H9 (cell line): ENCODE data around the gene HDLBP. TPM values are rescaled to one million over a fixed set of nuclear protein-coding genes. Genes with fewer than 3 reads are reported as not detected.

ENCODE experiments used
- DNase-seq: peaks from one replicate; pipeline ENCODE4 v3.0.0-alpha.2; 2017
- H2AFZ ChIP-seq: one replicate; pipeline ENCODE4 v1.6.1; 2013; ENCODE audit warnings: mild to moderate bottlenecking, low read length, control low read depth, moderate library complexity
- H2AK5ac ChIP-seq: 2 replicates; pipeline ENCODE4 v1.6.1; 2013; ENCODE audit warnings: low read length, control low read depth, mixed read lengths; ENCODE audit not compliant: insufficient read length
- H2BK120ac ChIP-seq: one replicate; pipeline ENCODE4 v1.6.1; 2013; ENCODE audit warnings: low read depth, mild to moderate bottlenecking, low read length, control low read depth, inconsistent platforms; ENCODE audit not compliant: poor library complexity, severe bottlenecking
- H2BK12ac ChIP-seq: 2 replicates; pipeline ENCODE4 v1.6.1; 2013; ENCODE audit warnings: low read length, control low read depth, mixed read lengths, low read depth; ENCODE audit not compliant: insufficient read length
- H2BK15ac ChIP-seq: 2 replicates; pipeline ENCODE4 v1.6.1; 2013; ENCODE audit warnings: low read depth, low read length, control low read depth
- H2BK20ac ChIP-seq: one replicate; pipeline ENCODE4 v1.6.1; 2013; ENCODE audit warnings: low read depth, mild to moderate bottlenecking, low read length, control low read depth, inconsistent platforms; ENCODE audit not compliant: poor library complexity, severe bottlenecking
- H2BK5ac ChIP-seq: 2 replicates; pipeline ENCODE4 v1.6.1; 2013; ENCODE audit warnings: low read length, control low read depth, mixed read lengths; ENCODE audit not compliant: insufficient read length
- H3K14ac ChIP-seq: 2 replicates; pipeline ENCODE4 v1.6.1; 2013; ENCODE audit warnings: low read length, control low read depth; ENCODE audit not compliant: insufficient read depth
- H3K18ac ChIP-seq: 2 replicates; pipeline ENCODE4 v1.6.1; 2013; ENCODE audit warnings: low read depth, mild to moderate bottlenecking, mixed read lengths, low read length, control low read depth; ENCODE audit not compliant: insufficient read length
- H3K23ac ChIP-seq: 2 replicates; pipeline ENCODE4 v1.6.1; 2013; ENCODE audit warnings: low read length, control low read depth, mixed read lengths, low read depth; ENCODE audit not compliant: insufficient read length
- H3K23me2 ChIP-seq: 2 replicates; pipeline ENCODE4 v1.6.1; 2013; ENCODE audit warnings: low read depth, mild to moderate bottlenecking, mixed read lengths, low read length, control low read depth; ENCODE audit not compliant: insufficient read length, poor library complexity, severe bottlenecking
- H3K27ac ChIP-seq: 2 replicates; pipeline ENCODE4 v1.5.1; 2013; ENCODE audit warnings: low read length, control low read depth, mixed read lengths, low read depth; ENCODE audit not compliant: insufficient read length
- H3K27me3 ChIP-seq: 2 replicates; pipeline ENCODE4 v1.6.1; 2013; ENCODE audit warnings: low read length, control low read depth, inconsistent platforms; ENCODE audit not compliant: insufficient read depth
- H3K4ac ChIP-seq: 2 replicates; pipeline ENCODE4 v1.6.1; 2013; ENCODE audit warnings: low read depth, mild to moderate bottlenecking, control low read depth, inconsistent platforms, low read length, moderate library complexity
- H3K4me1 ChIP-seq: 2 replicates; pipeline ENCODE4 v1.6.1; 2013; ENCODE audit warnings: low read length, control low read depth, inconsistent platforms; ENCODE audit not compliant: insufficient read depth
- H3K4me2 ChIP-seq: 2 replicates; pipeline ENCODE4 v1.6.1; 2013; ENCODE audit warnings: low read length, control low read depth, mixed read lengths; ENCODE audit not compliant: insufficient read length, insufficient read depth
- H3K56ac ChIP-seq: 2 replicates; pipeline ENCODE4 v1.6.1; 2013; ENCODE audit warnings: low read depth, mild to moderate bottlenecking, mixed read lengths, low read length, control low read depth; ENCODE audit not compliant: insufficient read length
- H3K79me1 ChIP-seq: 2 replicates; pipeline ENCODE4 v1.6.1; 2013; ENCODE audit warnings: low read depth, mild to moderate bottlenecking, moderate library complexity, low read length, control low read depth, inconsistent platforms; ENCODE audit not compliant: insufficient read depth, poor library complexity, severe bottlenecking
- H3K79me2 ChIP-seq: 2 replicates; pipeline ENCODE4 v1.6.1; 2013; ENCODE audit warnings: low read length, control low read depth, inconsistent platforms; ENCODE audit not compliant: insufficient read depth
- H3K9ac ChIP-seq: 2 replicates; pipeline ENCODE4 v1.6.1; 2013; ENCODE audit warnings: low read length, control low read depth, mixed read lengths; ENCODE audit not compliant: insufficient read length; ENCODE audit errors: extremely low read depth
- H3K9me3 ChIP-seq: one replicate; pipeline ENCODE4 v1.6.1; 2013; ENCODE audit warnings: low read depth, low read length, inconsistent platforms; ENCODE audit not compliant: control insufficient read depth
- H3T11ph ChIP-seq: one replicate; pipeline ENCODE4 v1.6.1; 2013; ENCODE audit warnings: mild to moderate bottlenecking, low read length, control low read depth, inconsistent platforms
- H4K20me1 ChIP-seq: one replicate; pipeline ENCODE4 v1.6.1; 2013; ENCODE audit not compliant: control insufficient read depth, insufficient read length, insufficient read depth
- H4K5ac ChIP-seq: 2 replicates; pipeline ENCODE4 v1.6.1; 2013; ENCODE audit warnings: low read depth, mild to moderate bottlenecking, mixed read lengths, low read length, control low read depth; ENCODE audit not compliant: insufficient read length
- H4K8ac ChIP-seq: replicated peaks from 2 replicates; pipeline ENCODE4 v1.6.1; 2013; ENCODE audit warnings: low read length, control low read depth, mixed read lengths, low read depth; ENCODE audit not compliant: insufficient read length
- H4K91ac ChIP-seq: 2 replicates; pipeline ENCODE4 v1.6.1; 2013; ENCODE audit warnings: low read depth, mild to moderate bottlenecking, moderate library complexity, mixed read lengths, low read length, control low read depth; ENCODE audit not compliant: insufficient read length
- H3K27ac Mint-ChIP-seq, 3 experiments: 2 replicates in 2 of 3; 3 replicates in 1 of 3; pipeline ENCODE4 v1.8.0; 2020 to 2021; ENCODE audit warnings: mixed read lengths in 3 of 3, mild to moderate bottlenecking in 1 of 3, moderate library complexity in 1 of 3
- H3K27me3 Mint-ChIP-seq: 2 replicates; pipeline ENCODE4 v1.8.0; 2021; ENCODE audit warnings: low read depth, mild to moderate bottlenecking, moderate library complexity, mixed read lengths
- H3K36me3 Mint-ChIP-seq, 3 experiments: 2 replicates in 2 of 3; 3 replicates in 1 of 3; pipeline ENCODE4 v1.8.0; 2020 to 2021; ENCODE audit warnings: low read depth in 3 of 3, mixed read lengths in 3 of 3; ENCODE audit not compliant: insufficient read depth in 1 of 3
- H3K4me1 Mint-ChIP-seq, 2 experiments: 2 replicates each; pipeline ENCODE4 v1.8.0; 2020; ENCODE audit warnings: mixed read lengths in 2 of 2
- H3K4me3 Mint-ChIP-seq, 2 experiments: 2 replicates in 1 of 2; 3 replicates in 1 of 2; pipeline ENCODE4 v1.8.0; 2020 to 2021; ENCODE audit warnings: mild to moderate bottlenecking in 2 of 2, mixed read lengths in 2 of 2, moderate library complexity in 1 of 2
- H3K9me3 Mint-ChIP-seq, 2 experiments: 2 replicates in 1 of 2; 3 replicates in 1 of 2; pipeline ENCODE4 v1.8.0; 2020; ENCODE audit warnings: mild to moderate bottlenecking in 2 of 2, mixed read lengths in 2 of 2, moderate library complexity in 1 of 2
- CTCF ChIP-seq: fragments of 200-600 bp; sonication (generic); conservative IDR thresholded peaks from 3 replicates; pipeline ENCODE4 v1.8.0; 2021; ENCODE audit warnings: antibody characterized with exemption, mild to moderate bottlenecking
- WGBS: extraction: QIAGEN DNeasy Blood & Tissue Kit; methylation state at CpG from one replicate; pipeline ENCODE4 v1.1.7; 2013; ENCODE audit warnings: missing lambda C conversion rate, low lambda C conversion rate, mixed read lengths; ENCODE audit not compliant: insufficient read length; ENCODE audit errors: extremely low coverage; 5-methylcytosine and 5-hydroxymethylcytosine counted together
- total RNA-seq: library from RNA; stranded (reverse); gene quantifications from 2 replicates; pipeline ENCODE4 v1.2.1, GENCODE V29; 2021

HDLBP gene
- total RNA-seq, 1 experiment from 2014 or later: 364 TPM

GRCh38 chr2:241323778-241324177, 8.3 kb upstream of the HDLBP start:
- no peak overlapping the region for H2BK12ac ChIP-seq
- H4K8ac ChIP-seq: no peak overlapping the region
- H3K79me1 ChIP-seq: peaks cover 10% of the 10 kb centered on the region
- H3T11ph ChIP-seq: no peak overlapping the region
- no peak overlapping the region for H3K56ac ChIP-seq
- no peak overlapping the region for H2AFZ ChIP-seq
- no peak overlapping the region for H2BK15ac ChIP-seq
- peaks cover 3% of the 10 kb centered on the region for H3K4me1 ChIP-seq
- no peak overlapping the region for H2AK5ac ChIP-seq
- Mint-ChIP-seq H3K27ac (peak overlapping the region in 1 of 3 experiments; percentile 73; a peak in 2 of 7 replicates), H3K27me3 (no peaks in the 10 kb centered on the region), H3K9me3 (no peaks in the 10 kb centered on the region), H3K4me3 (no peak overlapping the region), H3K36me3 (peaks cover 15 to 47% (median 36%) of the 10 kb centered on the region in 3 experiments; a peak in 6 of 7 replicates), H3K4me1 (peaks cover 44 to 46% of the 10 kb centered on the region in 2 experiments)
- no peak overlapping the region for H4K91ac ChIP-seq
- H3K14ac ChIP-seq: no peak overlapping the region
- no peak overlapping the region for H2BK5ac ChIP-seq
- no peaks in the 10 kb centered on the region for H4K20me1 ChIP-seq
- TF ChIP-seq CTCF: no peak
- H3K4me2 ChIP-seq: no peak overlapping the region
- H2BK20ac ChIP-seq: no peak overlapping the region
- H3K4ac ChIP-seq: no peak overlapping the region
- no peaks in the 10 kb centered on the region for H3K27me3 ChIP-seq
- H3K23ac ChIP-seq: no peak overlapping the region
- H3K27ac ChIP-seq: no peak overlapping the region
- H2BK120ac ChIP-seq: no peak overlapping the region
- H3K9me3 ChIP-seq: no peaks in the 10 kb centered on the region
- no peak overlapping the region for H4K5ac ChIP-seq
- no peak overlapping the region for H3K9ac ChIP-seq
- DNase-seq: no peak
- no peak overlapping the region for H3K18ac ChIP-seq
- H3K79me2 ChIP-seq: peaks cover 53% of the 10 kb centered on the region; the same call in 1 of the 2 replicates
- no peaks in the 10 kb centered on the region for H3K23me2 ChIP-seq
- WGBS: no CpG with 5 or more reads among the region's 5 CpGs
